Suprapubic skin (tissue), 4 donors: Measurements from ENCODE around the gene MARK1. TPM values are rescaled to one million over a fixed set of nuclear protein-coding genes. Genes with fewer than 3 reads are reported as not detected.

Experiments
- DNase-seq, 2 donors: peaks; one replicate each; pipeline ENCODE4 v3.0.0-alpha.2; 2019; ENCODE audit warnings: low spot score in 2 of 2
- H3K27ac ChIP-seq: fragments of 200-600 bp; sonication (generic); one replicate; pipeline ENCODE4 v1.5.1; 2019
- H3K27me3 ChIP-seq: fragments of 200-600 bp; sonication (generic); one replicate; pipeline ENCODE4 v1.5.1; 2019
- H3K36me3 ChIP-seq: fragments of 200-600 bp; sonication (generic); one replicate; pipeline ENCODE4 v1.5.1; 2019
- H3K4me1 ChIP-seq: fragments of 200-600 bp; sonication (generic); one replicate; pipeline ENCODE4 v1.5.1; 2019
- H3K4me3 ChIP-seq: fragments of 200-600 bp; sonication (generic); one replicate; pipeline ENCODE4 v1.5.1; 2019; ENCODE audit warnings: mild to moderate bottlenecking
- H3K9me3 ChIP-seq: fragments of 200-600 bp; sonication (generic); one replicate; pipeline ENCODE4 v1.5.1; 2019
- EP300 ChIP-seq: sonication (generic); formaldehyde crosslinking; IDR thresholded peaks from one replicate; pipeline ENCODE4 v1.6.1; 2017; ENCODE audit warnings: antibody characterized with exemption
- POLR2A ChIP-seq, 2 donors: fragments of 450-650 bp; IDR thresholded peaks; one replicate each; pipeline ENCODE4 v1.6.1; 2017; ENCODE audit warnings: antibody characterized with exemption in 2 of 2, mild to moderate bottlenecking in 2 of 2, moderate library complexity in 2 of 2
- POLR2AphosphoS5 ChIP-seq, 3 donors: sonication (generic); formaldehyde crosslinking; IDR thresholded peaks; one replicate each; pipeline ENCODE4 v1.6.1; 2017; ENCODE audit warnings: antibody characterized with exemption in 3 of 3
- WGBS: methylation state at CpG from one replicate; pipeline ENCODE4 v1.1.5; 2018; 5-methylcytosine and 5-hydroxymethylcytosine counted together
- total RNA-seq, 4 donors: library from RNA; depleted of rRNA; stranded (reverse); fragments of >200 nt; gene quantifications; one replicate each; pipeline ENCODE4 v1.1.0, GENCODE V29; 2016
- TF ChIP-seq, protein P1 (sequence below), 2 donors: fragments of 200-600 bp in 1 of 2; fragments of 450-650 bp in 1 of 2; sonication (generic) in 1 of 2; IDR thresholded peaks; one replicate each; pipeline ENCODE4 v1.5.1; 2016 to 2019; ENCODE audit warnings: antibody characterized with exemption in 2 of 2, mild to moderate bottlenecking in 1 of 2, moderate library complexity in 1 of 2

MARK1 gene
- total RNA-seq, 4 donors from 2014 or later = 2.9 to 5.2 (median 3.9) TPM

DNA sequence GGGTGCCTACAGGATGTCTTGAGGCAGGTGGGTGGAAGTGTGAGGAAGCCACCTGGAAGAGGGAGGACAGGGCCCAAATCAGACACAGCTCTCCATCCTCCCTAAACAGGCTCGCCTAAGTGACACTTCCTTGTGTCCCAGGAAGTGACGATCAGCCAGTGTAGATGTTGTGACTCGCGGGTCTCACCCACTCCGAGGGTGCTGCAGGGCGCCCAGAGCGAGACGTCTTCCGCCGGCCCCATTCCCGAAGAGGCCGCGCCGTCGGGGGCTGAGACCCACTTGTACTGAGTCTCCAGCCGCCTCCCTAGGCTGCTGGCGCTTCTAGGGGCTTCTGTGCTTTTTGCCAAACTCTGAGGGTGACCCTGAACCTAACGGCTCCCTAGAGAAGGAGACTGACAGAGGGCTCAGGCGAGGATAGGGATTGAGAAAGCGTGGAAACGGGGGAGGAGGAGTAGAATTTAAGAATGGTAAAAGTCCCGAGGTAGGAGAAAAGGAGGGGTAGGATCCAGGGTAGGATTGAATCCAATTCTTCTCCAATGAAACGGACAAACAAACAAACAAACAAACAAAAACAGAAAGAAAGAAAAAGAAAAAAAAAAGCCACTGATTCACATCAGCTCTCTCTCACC is 543 bp upstream of the MARK1 start:
- DNase-seq = no peak
- Histone ChIP-seq H3K4me1 (peaks cover 24% of the 10 kb centered on the region), H3K36me3 (no peaks in the 10 kb centered on the region), H3K27me3 (no peaks in the 10 kb centered on the region), H3K9me3 (no peaks in the 10 kb centered on the region), H3K27ac (peak overlapping the region; percentile 95), H3K4me3 (peak overlapping the region; percentile 76)
- WGBS = 2% methylated on average over 23 of the region's 23 CpGs
- TF ChIP-seq POLR2AphosphoS5 (IDR thresholded peaks at IDR 0.05) (no peak), EP300 (no peak), POLR2A (IDR thresholded peaks at IDR 0.05) (no peak)
- TF ChIP-seq, protein P1, sequence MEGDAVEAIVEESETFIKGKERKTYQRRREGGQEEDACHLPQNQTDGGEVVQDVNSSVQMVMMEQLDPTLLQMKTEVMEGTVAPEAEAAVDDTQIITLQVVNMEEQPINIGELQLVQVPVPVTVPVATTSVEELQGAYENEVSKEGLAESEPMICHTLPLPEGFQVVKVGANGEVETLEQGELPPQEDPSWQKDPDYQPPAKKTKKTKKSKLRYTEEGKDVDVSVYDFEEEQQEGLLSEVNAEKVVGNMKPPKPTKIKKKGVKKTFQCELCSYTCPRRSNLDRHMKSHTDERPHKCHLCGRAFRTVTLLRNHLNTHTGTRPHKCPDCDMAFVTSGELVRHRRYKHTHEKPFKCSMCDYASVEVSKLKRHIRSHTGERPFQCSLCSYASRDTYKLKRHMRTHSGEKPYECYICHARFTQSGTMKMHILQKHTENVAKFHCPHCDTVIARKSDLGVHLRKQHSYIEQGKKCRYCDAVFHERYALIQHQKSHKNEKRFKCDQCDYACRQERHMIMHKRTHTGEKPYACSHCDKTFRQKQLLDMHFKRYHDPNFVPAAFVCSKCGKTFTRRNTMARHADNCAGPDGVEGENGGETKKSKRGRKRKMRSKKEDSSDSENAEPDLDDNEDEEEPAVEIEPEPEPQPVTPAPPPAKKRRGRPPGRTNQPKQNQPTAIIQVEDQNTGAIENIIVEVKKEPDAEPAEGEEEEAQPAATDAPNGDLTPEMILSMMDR (IDR thresholded peaks at IDR 0.05) = no peak

GRCh38 chr1:220528679-220529501 is 954 bp downstream of the MARK1 start:
- peak overlapping the region; percentile 76 for H3K4me3 ChIP-seq
- no peaks in the 10 kb centered on the region for H3K27me3 ChIP-seq
- 3% methylated on average over 45 of the region's 55 CpGs for WGBS
- no peaks in the 10 kb centered on the region for H3K36me3 ChIP-seq
- DNase-seq = peak in 1 of 2 donors; percentile 63
- peak overlapping the region; percentile 95 for H3K27ac ChIP-seq
- no peaks in the 10 kb centered on the region for H3K9me3 ChIP-seq
- H3K4me1 ChIP-seq = peaks cover 24% of the 10 kb centered on the region
- no peak for TF ChIP-seq POLR2A (IDR thresholded peaks at IDR 0.05)
- TF ChIP-seq, protein P1 (IDR thresholded peaks at IDR 0.05) = no peak
- TF ChIP-seq EP300 = no peak
- no peak for TF ChIP-seq POLR2AphosphoS5 (IDR thresholded peaks at IDR 0.05)

- Histone ChIP-seq H3K27ac (peak overlapping the region; percentile 95), H3K4me1 (peaks cover 24% of the 10 kb centered on the region), H3K36me3 (no peaks in the 10 kb centered on the region), H3K4me3 (peak overlapping the region; percentile 76), H3K27me3 (no peaks in the 10 kb centered on the region), H3K9me3 (no peaks in the 10 kb centered on the region)
- DNase-seq = no peak
- 38% methylated on average over 6 of the region's 6 CpGs for WGBS
- TF ChIP-seq EP300 (no peak), POLR2AphosphoS5 (IDR thresholded peaks at IDR 0.05) (no peak), POLR2A (IDR thresholded peaks at IDR 0.05) (no peak)
- TF ChIP-seq, protein P1 (IDR thresholded peaks at IDR 0.05) = no peak
Measured at GRCh38 chr1:220529521-220530020, 1.6 kb downstream of the MARK1 start.

DNA sequence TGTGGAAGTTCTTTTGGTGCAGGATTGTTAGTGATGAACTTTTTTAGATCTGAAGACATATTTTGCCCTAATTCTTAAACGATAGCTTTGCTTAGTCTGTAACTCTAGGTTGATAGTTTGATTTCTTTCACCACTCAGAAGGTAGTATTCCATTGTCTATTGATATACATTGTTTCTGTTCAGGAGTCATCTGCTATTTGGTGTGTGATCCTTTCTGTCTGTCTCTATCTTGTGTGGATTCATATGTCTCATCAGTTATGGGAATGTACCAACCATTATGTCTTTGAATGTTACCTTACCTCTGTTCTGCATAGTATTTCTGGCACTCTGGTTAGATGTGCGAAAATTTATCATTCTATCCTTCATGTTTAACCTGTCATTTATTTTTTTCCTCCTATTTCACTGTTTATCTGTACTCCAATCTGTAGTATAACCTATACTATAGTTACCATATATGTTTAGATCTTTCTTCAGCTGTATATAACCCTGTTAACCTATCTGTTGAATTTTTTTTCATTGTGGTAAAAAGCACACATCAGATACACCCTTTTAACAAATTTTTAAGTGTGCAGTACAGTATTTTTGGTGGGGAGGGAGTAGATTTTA is 5.7 kb downstream of the MARK1 start:
- 94% methylated on average over 2 of the region's 2 CpGs for WGBS
- Histone ChIP-seq H3K9me3 (no peaks in the 10 kb centered on the region), H3K27me3 (no peaks in the 10 kb centered on the region), H3K27ac (no peak overlapping the region), H3K4me3 (no peak overlapping the region), H3K4me1 (peaks cover 15% of the 10 kb centered on the region), H3K36me3 (no peaks in the 10 kb centered on the region)
- no peak for DNase-seq
- TF ChIP-seq POLR2AphosphoS5 (IDR thresholded peaks at IDR 0.05) = no peak

- H3K36me3 ChIP-seq = no peaks in the 10 kb centered on the region
- H3K27ac ChIP-seq = no peak overlapping the region
- no peak for DNase-seq
- H3K27me3 ChIP-seq = no peaks in the 10 kb centered on the region
- no peaks in the 10 kb centered on the region for H3K4me1 ChIP-seq
- H3K9me3 ChIP-seq = no peaks in the 10 kb centered on the region
- WGBS = 88% methylated on average over 3 of the region's 3 CpGs
- no peak overlapping the region for H3K4me3 ChIP-seq
- TF ChIP-seq POLR2AphosphoS5 (IDR thresholded peaks at IDR 0.05) = no peak
- TF ChIP-seq, protein P1 (IDR thresholded peaks at IDR 0.05) = no peak
Measured at GRCh38 chr1:220544901-220545303, 17.0 kb downstream of the MARK1 start.
